ENCODE data around the gene HOXC9.

DNA sequence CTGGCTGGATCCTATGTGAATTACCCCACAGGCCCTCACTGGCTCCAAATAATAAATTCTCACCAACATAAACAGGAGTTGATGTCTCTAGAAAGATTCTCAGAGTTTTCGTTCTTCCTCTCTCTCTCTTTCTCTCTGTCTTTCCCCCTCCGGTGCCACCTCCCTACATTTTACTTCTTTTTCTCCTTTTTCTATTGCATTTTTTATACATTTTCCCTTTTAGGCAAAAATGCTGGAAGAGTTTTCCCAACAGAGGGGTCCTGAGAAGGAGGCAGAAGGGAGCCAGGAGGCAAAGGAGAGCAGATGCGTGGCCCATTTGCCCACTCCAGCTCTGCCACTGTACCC is 27.5 kb downstream of the HOXC9 start:
- TF ChIP-seq EZH2 (IDR thresholded peaks at IDR 0.05; ENCODE audit: borderline replicate concordance, low read length): no peak
- TF ChIP-seq, protein P1, sequence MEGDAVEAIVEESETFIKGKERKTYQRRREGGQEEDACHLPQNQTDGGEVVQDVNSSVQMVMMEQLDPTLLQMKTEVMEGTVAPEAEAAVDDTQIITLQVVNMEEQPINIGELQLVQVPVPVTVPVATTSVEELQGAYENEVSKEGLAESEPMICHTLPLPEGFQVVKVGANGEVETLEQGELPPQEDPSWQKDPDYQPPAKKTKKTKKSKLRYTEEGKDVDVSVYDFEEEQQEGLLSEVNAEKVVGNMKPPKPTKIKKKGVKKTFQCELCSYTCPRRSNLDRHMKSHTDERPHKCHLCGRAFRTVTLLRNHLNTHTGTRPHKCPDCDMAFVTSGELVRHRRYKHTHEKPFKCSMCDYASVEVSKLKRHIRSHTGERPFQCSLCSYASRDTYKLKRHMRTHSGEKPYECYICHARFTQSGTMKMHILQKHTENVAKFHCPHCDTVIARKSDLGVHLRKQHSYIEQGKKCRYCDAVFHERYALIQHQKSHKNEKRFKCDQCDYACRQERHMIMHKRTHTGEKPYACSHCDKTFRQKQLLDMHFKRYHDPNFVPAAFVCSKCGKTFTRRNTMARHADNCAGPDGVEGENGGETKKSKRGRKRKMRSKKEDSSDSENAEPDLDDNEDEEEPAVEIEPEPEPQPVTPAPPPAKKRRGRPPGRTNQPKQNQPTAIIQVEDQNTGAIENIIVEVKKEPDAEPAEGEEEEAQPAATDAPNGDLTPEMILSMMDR (conservative IDR thresholded peaks at IDR 0.05 in 1 of 2, IDR thresholded peaks at IDR 0.05 in 1 of 2; ENCODE audit: extremely low read depth in 1 of 2, insufficient read depth in 1 of 2, low read depth in 1 of 2, low read length in 2 of 2): no peak

Measured in mammary epithelial cell (primary cell).